PC-3 (cell line): Measurements from ENCODE around the gene UBA6. TPM values are rescaled to one million over a fixed set of nuclear protein-coding genes. Genes with fewer than 3 reads are reported as not detected.

Experiments used
- ATAC-seq: fragments of 200-7000 bp; cut with Tn5 transposase; 2 replicates; pipeline ENCODE4 v1.9.1; 2020; ENCODE audit warnings: mild to moderate bottlenecking, moderate library complexity
- BruUV-seq: library from RNA; stranded (reverse); fragments of 400-500 nt; replicated peaks from 2 replicates; lab custom pipeline; 2021; lab: Mats Ljungman, UMichigan
- CTCF ChIA-PET: fragments of 300-600 bp; sonication (Branson Sonifier 250); formaldehyde crosslinking; loops from one replicate; lab custom pipeline; 2022; ENCODE audit warnings: antibody characterized with exemption; lab: Charles Lee
- POLR2A ChIA-PET: fragments of 300-600 bp; sonication (Branson Sonifier 250); formaldehyde crosslinking; loops from one replicate; lab custom pipeline; 2022; ENCODE audit warnings: antibody characterized with exemption; ENCODE audit not compliant: unreplicated experiment; lab: Charles Lee
- DNase-seq: peaks from one replicate; pipeline ENCODE4 v3.0.0-alpha.2; 2015
- H2AFZ ChIP-seq: fragments of 300-600 bp; sonication (generic); 2 replicates; pipeline ENCODE4 v1.6.0; 2016; ENCODE audit warnings: antibody characterized with exemption, low read length
- H3F3A ChIP-seq: fragments of 300-600 bp; sonication (generic); one replicate; pipeline ENCODE4 v1.6.0; 2017; ENCODE audit warnings: antibody characterized with exemption, low read length, control low read depth, mild to moderate bottlenecking; ENCODE audit not compliant: unreplicated experiment
- H3K27ac ChIP-seq: fragments of 300-600 bp; sonication (generic); 2 replicates; pipeline ENCODE4 v1.5.1; 2016; ENCODE audit warnings: mild to moderate bottlenecking, low read length
- H3K27me3 ChIP-seq: fragments of 300-600 bp; sonication (generic); 2 replicates; pipeline ENCODE4 v1.6.1; 2016; ENCODE audit warnings: low read length, mixed read lengths
- H3K36me3 ChIP-seq: fragments of 300-600 bp; sonication (generic); 2 replicates; pipeline ENCODE4 v1.6.1; 2016; ENCODE audit warnings: low read depth, mixed run types, low read length, mixed read lengths
- H3K4me1 ChIP-seq: fragments of 300-600 bp; sonication (generic); 2 replicates; pipeline ENCODE4 v1.5.1; 2016; ENCODE audit warnings: low read length; ENCODE audit not compliant: insufficient read depth
- H3K4me2 ChIP-seq: fragments of 300-600 bp; sonication (generic); 2 replicates; pipeline ENCODE4 v1.6.0; 2016; ENCODE audit warnings: low read length
- H3K4me3 ChIP-seq: fragments of 300-600 bp; sonication (generic); 2 replicates; pipeline ENCODE4 v1.5.1; 2016; ENCODE audit warnings: mild to moderate bottlenecking, low read length, mixed read lengths
- H3K79me2 ChIP-seq: fragments of 300-600 bp; sonication (generic); 2 replicates; pipeline ENCODE4 v1.6.1; 2017; ENCODE audit warnings: low read length, mixed read lengths
- H3K9ac ChIP-seq: fragments of 300-600 bp; sonication (generic); 2 replicates; pipeline ENCODE4 v1.6.0; 2016; ENCODE audit warnings: mild to moderate bottlenecking, low read length
- H3K9me2 ChIP-seq: fragments of 300-600 bp; sonication (generic); replicated peaks from 2 replicates; pipeline ENCODE4 v1.6.1; 2016; ENCODE audit warnings: mixed run types, low read length, mixed read lengths
- H3K9me3 ChIP-seq: fragments of 300-600 bp; sonication (generic); 2 replicates; pipeline ENCODE4 v1.6.1; 2016; ENCODE audit warnings: low read length, mixed read lengths
- H4K20me1 ChIP-seq: fragments of 300-600 bp; sonication (generic); 2 replicates; pipeline ENCODE4 v1.6.1; 2016; ENCODE audit warnings: low read length, mixed read lengths
- CTCF ChIP-seq: fragments of 300-600 bp; sonication (generic); conservative IDR thresholded peaks from 2 replicates; pipeline ENCODE4 v1.5.1; 2017; ENCODE audit warnings: antibody characterized with exemption, low read depth, mild to moderate bottlenecking, low read length
- EZH2 ChIP-seq: fragments of 300-600 bp; sonication (generic); IDR thresholded peaks from one replicate; pipeline ENCODE4 v1.6.1; 2017; ENCODE audit warnings: antibody characterized with exemption, mild to moderate bottlenecking, low read length; ENCODE audit not compliant: unreplicated experiment
- EZH2phosphoT487 ChIP-seq: fragments of 300-600 bp; sonication (generic); IDR thresholded peaks from 2 replicates; pipeline ENCODE4 v1.6.1; 2018; ENCODE audit warnings: mild to moderate bottlenecking, antibody characterized with exemption, low read length, borderline replicate concordance
- intact Hi-C: fragments of 100-400 bp; cut with micrococcal nuclease; formaldehyde crosslinking; loops from 2 replicates; pipeline ENCODE4 v1.9.0; 2023
- total RNA-seq: library from RNA; depleted of rRNA; stranded (reverse); fragments of >200 nt; gene quantifications from 2 replicates; pipeline ENCODE4 v1.2.3, GENCODE V29; 2014

The UBA6 gene
- total RNA-seq, 1 experiment from 2014 or later: 94.6 TPM

GRCh38 chr4:67608027-67608426, 92.9 kb downstream of the UBA6 start:
- no peak for TF ChIP-seq CTCF
- TF ChIP-seq EZH2: no peak
- no peaks in the 10 kb centered on the region for H4K20me1 ChIP-seq
- H3K27ac ChIP-seq: no peak overlapping the region
- H3K36me3 ChIP-seq: peaks cover 2% of the 10 kb centered on the region; the same call in 1 of the 2 replicates
- H3F3A ChIP-seq: no peaks in the 10 kb centered on the region
- no peaks in the 10 kb centered on the region for H3K27me3 ChIP-seq
- H3K4me3 ChIP-seq: no peak overlapping the region
- CTCF ChIA-PET: no interaction called here
- H2AFZ ChIP-seq: no peak overlapping the region
- H3K79me2 ChIP-seq: no peaks in the 10 kb centered on the region
- no peak for DNase-seq
- no peaks in the 10 kb centered on the region for H3K9me2 ChIP-seq
- H3K9me3 ChIP-seq: no peaks in the 10 kb centered on the region
- no peak for ATAC-seq
- no TSS peak for BruUV-seq
- intact Hi-C loops: no loop called here
- no peak overlapping the region for H3K9ac ChIP-seq
- H3K4me2 ChIP-seq: no peak overlapping the region
- no peaks in the 10 kb centered on the region for H3K4me1 ChIP-seq
- POLR2A ChIA-PET: no interaction called here

- DNase-seq: no peak
- H3K27ac ChIP-seq: no peak overlapping the region
- no peaks in the 10 kb centered on the region for H3K79me2 ChIP-seq
- no peak for TF ChIP-seq CTCF
- no peak for TF ChIP-seq EZH2
- no peak for TF ChIP-seq EZH2phosphoT487
- H2AFZ ChIP-seq: no peak overlapping the region
- BruUV-seq: no TSS peak
- no peaks in the 10 kb centered on the region for H3K27me3 ChIP-seq
- CTCF ChIA-PET: no interaction called here
- H3K4me3 ChIP-seq: no peak overlapping the region
- no peak overlapping the region for H3K4me2 ChIP-seq
- no peak for ATAC-seq
- no peaks in the 10 kb centered on the region for H3K9me3 ChIP-seq
- no peaks in the 10 kb centered on the region for H3K4me1 ChIP-seq
- no peak overlapping the region for H3K9ac ChIP-seq
- H4K20me1 ChIP-seq: no peaks in the 10 kb centered on the region
- POLR2A ChIA-PET: no interaction called here
- no peaks in the 10 kb centered on the region for H3K9me2 ChIP-seq
- H3F3A ChIP-seq: no peaks in the 10 kb centered on the region
- intact Hi-C loops: no loop called here
- no peaks in the 10 kb centered on the region for H3K36me3 ChIP-seq
Measured at GRCh38 chr4:67604749-67605148, 96.2 kb downstream of the UBA6 start.

GRCh38 chr4:67604029-67604381, 97.0 kb downstream of the UBA6 start:
- ChIA-PET POLR2A (no interaction called here), CTCF (no interaction called here)
- Histone ChIP-seq H3K27me3 (no peaks in the 10 kb centered on the region), H3K4me1 (no peaks in the 10 kb centered on the region), H3K9me2 (no peaks in the 10 kb centered on the region), H3K9ac (no peak overlapping the region), H2AFZ (no peak overlapping the region), H3K27ac (no peak overlapping the region), H3K4me2 (no peak overlapping the region), H3K9me3 (no peaks in the 10 kb centered on the region), H3F3A (no peaks in the 10 kb centered on the region), H3K4me3 (no peak overlapping the region), H3K79me2 (no peaks in the 10 kb centered on the region), H3K36me3 (no peaks in the 10 kb centered on the region), H4K20me1 (no peaks in the 10 kb centered on the region)
- DNase-seq: no peak
- intact Hi-C loops: no loop called here
- TF ChIP-seq CTCF: no peak
- TF ChIP-seq EZH2: no peak
- BruUV-seq: no TSS peak
- 0 out of 2 replicates have a peak, but pooled peaks have one; percentile 15 for ATAC-seq
